Measurements from ENCODE around the gene TTC3.

DNA sequence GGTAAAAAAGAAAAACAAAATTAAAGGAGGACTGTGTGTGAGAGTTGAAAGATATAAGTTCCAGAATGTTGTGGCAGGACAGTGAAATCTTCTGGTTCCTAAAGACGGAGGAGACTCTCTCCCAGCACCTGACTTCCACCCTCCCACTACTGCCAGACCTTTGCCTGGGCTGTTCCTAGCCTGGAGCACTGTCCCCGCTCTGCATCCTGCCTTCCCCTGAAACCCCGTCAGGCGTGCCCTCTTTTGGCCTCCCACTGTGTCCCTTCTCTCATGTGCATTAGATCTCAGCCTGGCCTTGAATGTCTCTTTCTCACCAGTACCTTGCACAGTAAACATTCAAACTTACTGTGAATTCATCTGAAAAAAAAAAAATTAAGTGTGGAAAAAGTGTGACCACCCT lies 120.0 kb downstream of the TTC3 start:
- TF ChIP-seq CTCF (IDR thresholded peaks at IDR 0.05; ENCODE audit: borderline replicate concordance, extremely low read depth, low read length, poor library complexity, severe bottlenecking) (no peak), EZH2 (IDR thresholded peaks at IDR 0.05; ENCODE audit: borderline replicate concordance, low read depth, low read length, severe bottlenecking) (no peak)

Measured in DND-41 (cell line).